KMS-11 (cell line): ENCODE results near the gene MTMR6.

Experiments
- H2AFZ ChIP-seq: fragments of 200-600 bp; sonication (generic); 2 replicates; pipeline ENCODE4 v1.6.1; 2016; ENCODE audit warnings: antibody characterized with exemption, mixed run types, low read depth
- H3K27ac ChIP-seq: fragments of 200-600 bp; sonication (generic); 2 replicates; pipeline ENCODE4 v1.6.1; 2016; ENCODE audit warnings: mild to moderate bottlenecking, mixed run types
- H3K27me3 ChIP-seq: fragments of 200-600 bp; sonication (generic); 2 replicates; pipeline ENCODE4 v1.6.1; 2017; ENCODE audit warnings: mild to moderate bottlenecking, low read depth, mixed run types, moderate library complexity; ENCODE audit not compliant: insufficient read depth
- H3K36me3 ChIP-seq: fragments of 200-600 bp; sonication (generic); 2 replicates; pipeline ENCODE4 v1.6.1; 2017; ENCODE audit warnings: mild to moderate bottlenecking, mixed run types; ENCODE audit not compliant: insufficient read depth
- H3K4me1 ChIP-seq: fragments of 200-600 bp; sonication (generic); 2 replicates; pipeline ENCODE4 v1.6.1; 2016; ENCODE audit warnings: mild to moderate bottlenecking, low read depth, mixed run types; ENCODE audit not compliant: poor library complexity, severe bottlenecking
- H3K4me2 ChIP-seq: fragments of 200-600 bp; sonication (generic); 2 replicates; pipeline ENCODE4 v1.7.0; 2016; ENCODE audit warnings: mild to moderate bottlenecking, mixed run types
- H3K4me3 ChIP-seq: fragments of 200-600 bp; sonication (generic); IDR thresholded peaks from 2 replicates; pipeline ENCODE4 v1.6.1; 2017; ENCODE audit warnings: low read depth, low read length, mixed read lengths; ENCODE audit not compliant: insufficient read depth
- H3K79me2 ChIP-seq: fragments of 200-600 bp; sonication (generic); 2 replicates; pipeline ENCODE4 v1.6.1; 2016; ENCODE audit warnings: low read depth, mixed run types; ENCODE audit not compliant: insufficient read depth
- H3K9ac ChIP-seq: fragments of 200-600 bp; sonication (generic); 2 replicates; pipeline ENCODE4 v1.6.1; 2016; ENCODE audit warnings: mild to moderate bottlenecking, mixed run types
- H4K20me1 ChIP-seq: fragments of 200-600 bp; sonication (generic); 2 replicates; pipeline ENCODE4 v1.6.1; 2016; ENCODE audit warnings: mild to moderate bottlenecking, mixed run types; ENCODE audit not compliant: insufficient read depth
- TF ChIP-seq, protein P1 (sequence below): fragments of 200-600 bp; sonication (generic); conservative IDR thresholded peaks from 2 replicates; pipeline ENCODE4 v1.6.1; 2017; ENCODE audit warnings: low read depth, mild to moderate bottlenecking, antibody characterized with exemption, low read length, moderate library complexity, mixed read lengths

Gene MTMR6

DNA sequence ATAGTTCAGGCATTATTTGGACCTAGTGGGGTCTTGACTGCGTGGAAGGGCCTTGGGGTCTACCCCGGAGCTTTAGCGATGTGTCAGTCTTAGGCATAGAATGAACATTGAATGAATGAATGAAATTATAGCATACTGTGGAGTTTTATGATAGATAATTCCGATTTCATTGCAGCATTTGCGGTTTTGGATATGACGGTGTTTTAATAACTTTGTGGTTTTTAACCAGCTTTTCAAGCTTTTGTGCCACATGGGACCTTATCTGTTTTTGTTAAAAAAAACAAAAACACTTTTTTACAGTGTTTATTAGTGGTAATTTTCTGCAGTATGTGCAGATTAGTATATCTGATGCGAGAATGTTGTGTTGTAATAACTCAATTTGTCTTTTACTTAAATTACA, 14.8 kb upstream of the MTMR6 start:
- Histone ChIP-seq H3K4me1 (peaks cover 16% of the 10 kb centered on the region), H3K4me2 (peak overlapping the region; percentile 55), H3K36me3 (no peaks in the 10 kb centered on the region), H2AFZ (peak overlapping the region; percentile 91), H3K4me3 (no peak overlapping the region), H3K79me2 (peaks cover 53% of the 10 kb centered on the region), H3K27me3 (no peaks in the 10 kb centered on the region), H3K27ac (peak overlapping the region; percentile 80), H3K9ac (peak overlapping the region; percentile 80), H4K20me1 (no peaks in the 10 kb centered on the region)
- TF ChIP-seq, protein P1, sequence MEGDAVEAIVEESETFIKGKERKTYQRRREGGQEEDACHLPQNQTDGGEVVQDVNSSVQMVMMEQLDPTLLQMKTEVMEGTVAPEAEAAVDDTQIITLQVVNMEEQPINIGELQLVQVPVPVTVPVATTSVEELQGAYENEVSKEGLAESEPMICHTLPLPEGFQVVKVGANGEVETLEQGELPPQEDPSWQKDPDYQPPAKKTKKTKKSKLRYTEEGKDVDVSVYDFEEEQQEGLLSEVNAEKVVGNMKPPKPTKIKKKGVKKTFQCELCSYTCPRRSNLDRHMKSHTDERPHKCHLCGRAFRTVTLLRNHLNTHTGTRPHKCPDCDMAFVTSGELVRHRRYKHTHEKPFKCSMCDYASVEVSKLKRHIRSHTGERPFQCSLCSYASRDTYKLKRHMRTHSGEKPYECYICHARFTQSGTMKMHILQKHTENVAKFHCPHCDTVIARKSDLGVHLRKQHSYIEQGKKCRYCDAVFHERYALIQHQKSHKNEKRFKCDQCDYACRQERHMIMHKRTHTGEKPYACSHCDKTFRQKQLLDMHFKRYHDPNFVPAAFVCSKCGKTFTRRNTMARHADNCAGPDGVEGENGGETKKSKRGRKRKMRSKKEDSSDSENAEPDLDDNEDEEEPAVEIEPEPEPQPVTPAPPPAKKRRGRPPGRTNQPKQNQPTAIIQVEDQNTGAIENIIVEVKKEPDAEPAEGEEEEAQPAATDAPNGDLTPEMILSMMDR: no peak

DNA sequence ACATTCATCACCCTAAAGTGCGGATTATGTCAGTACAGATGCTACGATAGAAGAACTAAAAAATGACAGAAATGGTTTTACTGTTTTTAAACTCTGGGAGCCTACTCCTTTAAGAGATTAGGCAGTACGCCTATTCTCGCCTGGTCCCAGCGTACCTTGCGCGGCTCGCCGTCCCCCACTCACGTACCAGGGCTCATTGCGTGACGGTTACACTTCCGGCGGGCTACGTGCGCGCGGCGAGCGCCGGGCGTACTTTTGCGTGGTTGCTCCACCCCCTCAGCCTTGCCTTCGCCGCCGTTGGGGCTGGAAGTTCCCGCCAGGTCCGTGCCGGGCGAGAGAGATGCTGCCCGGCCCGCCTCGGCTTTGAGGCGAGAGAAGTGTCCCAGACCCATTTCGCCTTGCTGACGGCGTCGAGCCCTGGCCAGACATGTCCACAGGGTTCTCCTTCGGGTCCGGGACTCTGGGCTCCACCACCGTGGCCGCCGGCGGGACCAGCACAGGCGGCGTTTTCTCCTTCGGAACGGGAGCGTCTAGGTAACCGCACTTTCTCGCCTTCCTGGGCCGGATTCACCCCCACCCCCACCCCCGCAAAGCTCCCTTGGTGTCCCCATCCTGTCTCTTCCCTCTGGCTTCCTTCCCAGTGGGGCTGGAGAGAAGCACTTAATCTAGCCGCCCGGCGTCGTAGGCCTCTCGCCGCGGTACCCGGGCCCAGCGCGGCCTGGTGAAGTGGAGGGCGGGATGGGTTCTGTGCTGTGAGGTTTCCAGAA, 14.2 kb upstream of the MTMR6 start, which contains the start of gene NUP58:
TSS of gene NUP58 (plus strand) at position 279 of the 767 bp plus-strand sequence. CDS start at position 428, 149 bp downstream.
- Histone ChIP-seq H3K27me3 (no peaks in the 10 kb centered on the region), H3K27ac (peak within 1 kb of the TSS; percentile 80), H3K79me2 (peaks cover 47% of the 10 kb centered on the region), H4K20me1 (no peaks in the 10 kb centered on the region), H3K9ac (peak within 1 kb of the TSS; percentile 80), H3K4me3 (no peak within 1 kb of the TSS), H3K4me1 (peaks cover 16% of the 10 kb centered on the region), H3K4me2 (peak within 1 kb of the TSS; percentile 60), H2AFZ (peak within 1 kb of the TSS; percentile 91), H3K36me3 (no peaks in the 10 kb centered on the region)
- TF ChIP-seq, protein P1: no peak

DNA sequence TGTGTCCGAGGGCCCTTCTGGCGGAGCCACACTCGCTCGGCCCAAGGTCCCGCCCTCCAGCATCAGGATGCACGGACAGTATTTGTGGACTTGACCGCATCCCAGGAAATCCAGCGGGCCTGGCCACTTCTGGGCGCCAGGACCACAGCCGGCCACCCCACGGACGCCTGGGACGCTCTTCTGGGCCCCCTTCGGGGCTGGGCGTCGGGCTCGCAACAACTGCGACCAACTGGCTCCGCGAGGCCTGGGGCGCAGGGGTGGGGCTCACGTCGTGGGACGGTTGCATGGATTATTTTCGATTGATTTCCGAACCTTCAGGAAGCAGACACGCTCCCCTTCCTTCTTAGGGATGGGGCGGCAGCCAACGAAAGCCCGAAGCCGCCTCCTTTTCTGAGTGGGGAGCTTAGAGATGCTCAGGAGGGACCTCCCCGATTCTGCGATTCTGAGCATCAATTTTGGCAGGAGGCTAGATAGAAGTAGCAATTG, 13.6 kb upstream of the MTMR6 start:
- TF ChIP-seq, protein P1: no peak
- H2AFZ ChIP-seq: peak overlapping the region; percentile 91
- no peak overlapping the region for H3K4me3 ChIP-seq
- no peak overlapping the region; the same call in 1 of the 2 replicates for H3K9ac ChIP-seq
- H3K27me3 ChIP-seq: no peaks in the 10 kb centered on the region
- peaks cover 41% of the 10 kb centered on the region for H3K79me2 ChIP-seq
- H3K27ac ChIP-seq: peak overlapping the region; percentile 43
- peak overlapping the region; percentile 60 for H3K4me2 ChIP-seq
- H3K36me3 ChIP-seq: no peaks in the 10 kb centered on the region
- no peaks in the 10 kb centered on the region for H4K20me1 ChIP-seq
- peaks cover 16% of the 10 kb centered on the region for H3K4me1 ChIP-seq

DNA sequence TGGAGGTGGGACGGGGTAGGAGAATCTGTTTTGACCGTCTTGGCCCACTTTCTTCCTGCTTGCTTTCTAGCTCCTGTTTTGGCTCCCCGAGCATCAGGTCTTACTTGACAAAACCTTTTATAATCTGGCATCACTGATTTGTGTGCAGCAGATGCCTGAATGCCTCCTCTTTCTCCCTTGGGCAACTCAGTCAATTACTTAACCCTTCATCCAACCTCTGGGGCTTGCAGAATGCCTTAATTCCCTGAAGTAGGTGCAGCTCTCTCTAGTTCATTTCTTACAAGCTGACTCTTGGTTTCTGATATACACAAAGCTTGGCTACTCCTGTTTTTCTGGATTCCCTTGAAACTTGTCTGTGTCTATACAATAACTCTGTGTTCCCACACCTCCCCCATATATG, 8.4 kb upstream of the MTMR6 start:
- H3K27me3 ChIP-seq: no peaks in the 10 kb centered on the region
- no peak overlapping the region for H3K4me3 ChIP-seq
- H3K27ac ChIP-seq: no peak overlapping the region
- peaks cover 26% of the 10 kb centered on the region for H3K4me1 ChIP-seq
- TF ChIP-seq, protein P1: no peak
- H3K9ac ChIP-seq: no peak overlapping the region
- H3K36me3 ChIP-seq: no peaks in the 10 kb centered on the region
- H4K20me1 ChIP-seq: no peaks in the 10 kb centered on the region
- no peak overlapping the region for H2AFZ ChIP-seq
- H3K4me2 ChIP-seq: no peak overlapping the region
- H3K79me2 ChIP-seq: no peaks in the 10 kb centered on the region
